ENCODE measurements around the gene RAPGEF1. TPM values are rescaled to one million over a fixed set of nuclear protein-coding genes. Genes with fewer than 3 reads are reported as not detected.

The RAPGEF1 gene
- total and polyA plus RNA-seq, 9 of the 15 experiments (the other 6 are each of a cell fraction or from before 2014, with no cell fraction given): 0.06 to 44.1 (median 19.9) TPM

GRCh38 chr9:131697908-131698617, 41.8 kb downstream of the RAPGEF1 start (continued):
- no peak for TF ChIP-seq GABPA (tag; conservative IDR thresholded peaks at IDR 0.05; ENCODE audit: low read depth)
- peak; percentile 64; the same call in 1 of the 2 replicates for TF ChIP-seq PKNOX1 (IDR thresholded peaks at IDR 0.05)
- peak; percentile 81 for TF ChIP-seq MEIS2 (IDR thresholded peaks at IDR 0.05; ENCODE audit: partially characterized antibody)
- TF ChIP-seq RBM14 (IDR thresholded peaks at IDR 0.05; ENCODE audit: borderline replicate concordance, insufficient read depth, low read depth, low read length): no peak
- TF ChIP-seq DEAF1 (CRISPR knock-in tag; IDR thresholded peaks at IDR 0.05): no peak
- no peak for TF ChIP-seq ZNF140 (CRISPR knock-in tag; IDR thresholded peaks at IDR 0.05)
- no peak for TF ChIP-seq ZNF696 (CRISPR knock-in tag; conservative IDR thresholded peaks at IDR 0.05)
- TF ChIP-seq ZNF408 (CRISPR knock-in tag; IDR thresholded peaks at IDR 0.05; ENCODE audit: low read depth): no peak
- no peak for TF ChIP-seq HSF4 (CRISPR knock-in tag; IDR thresholded peaks at IDR 0.05; ENCODE audit: borderline replicate concordance)
- no peak for TF ChIP-seq MXI1 (IDR thresholded peaks at IDR 0.05; ENCODE audit: low read depth, low read length)
- TF ChIP-seq KLF16 (IDR thresholded peaks at IDR 0.05): no peak
- no peak for TF ChIP-seq MTF1 (CRISPR knock-in tag; IDR thresholded peaks at IDR 0.05; ENCODE audit: borderline replicate concordance)
- no peak for TF ChIP-seq BMI1 (IDR thresholded peaks at IDR 0.05; ENCODE audit: low read length)
- no peak for TF ChIP-seq ZNF3 (CRISPR knock-in tag; IDR thresholded peaks at IDR 0.05)
- TF ChIP-seq ZNF830 (CRISPR knock-in tag; IDR thresholded peaks at IDR 0.05): no peak
- peak; percentile 87 for TF ChIP-seq NFE2 (IDR thresholded peaks at IDR 0.05; ENCODE audit: low read depth)
- TF ChIP-seq PBX2 (CRISPR knock-in tag; IDR thresholded peaks at IDR 0.05; ENCODE audit: low read depth): no peak
- TF ChIP-seq PBX2 (tag; conservative IDR thresholded peaks at IDR 0.05; ENCODE audit: low read depth): peak; percentile 88
- no peak for TF ChIP-seq CBX2 (IDR thresholded peaks at IDR 0.05; ENCODE audit: insufficient read depth, low read length, poor library complexity, severe bottlenecking)
- TF ChIP-seq ZBTB9 (CRISPR knock-in tag; IDR thresholded peaks at IDR 0.05): no peak
- peak in 1 of 2 experiments; percentile 38; a peak in 3 of 4 replicates for TF ChIP-seq FOXK2 (conservative IDR thresholded peaks at IDR 0.05 in 1 of 2, IDR thresholded peaks at IDR 0.05 in 1 of 2; ENCODE audit: low read depth in 2 of 2)
- TF ChIP-seq MYNN (IDR thresholded peaks at IDR 0.05): no peak
- no peak for TF ChIP-seq MYNN (CRISPR knock-in tag; IDR thresholded peaks at IDR 0.05)
